Cardiac septum (tissue), 1 donor: ENCODE measurements around the gene TPH2. TPM values are rescaled to one million over a fixed set of nuclear protein-coding genes. Genes with fewer than 3 reads are reported as not detected.

Source experiments
- DNase-seq: peaks from one replicate; pipeline ENCODE4 v3.0.0-alpha.2; 2020; ENCODE audit warnings: low spot score
- intact Hi-C: fragments of 100-400 bp; cut with DNase I; formaldehyde crosslinking; loops from one replicate; pipeline ENCODE4 v1.14.0; 2022
- total RNA-seq: library from RNA; stranded (reverse); fragmentation: NEBNext Ultra II Directional; extraction: Animal tissue kit (Norgen Biotek cat#: 25700); gene quantifications from one replicate; pipeline ENCODE4 v1.2.1, GENCODE V29; 2021
- donor health status: DM: no; HTN: no; CAD: no.

TPH2 gene
- total RNA-seq, 1 donor from 2014 or later, result not detected

- DNase-seq, result no peak
- intact Hi-C loops, result no loop called here
These were observed 19.4 kb downstream of the TPH2 start for GRCh38 chr12:71958056-71958455.

DNA sequence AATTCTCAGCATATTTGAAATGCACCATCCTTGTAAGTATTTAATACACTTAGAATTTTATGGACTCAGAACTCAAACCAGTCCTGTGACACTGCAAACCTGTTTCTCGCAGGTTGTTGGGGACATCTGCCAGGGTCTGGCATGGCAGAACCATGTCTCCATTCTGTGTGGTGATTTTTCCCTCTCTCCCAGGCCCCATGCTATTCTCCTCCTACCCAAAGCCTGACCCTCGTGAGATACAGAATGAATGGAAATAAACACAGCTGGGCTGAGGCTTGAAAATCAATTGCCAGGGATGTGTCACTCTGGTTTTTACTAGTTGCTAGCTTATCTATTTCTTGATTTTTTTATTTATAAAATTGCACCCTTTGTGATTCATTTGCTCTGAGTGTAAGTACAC, 19.8 kb downstream of the TPH2 start:
- intact Hi-C loops, result no loop called here
- no peak for DNase-seq

DNA sequence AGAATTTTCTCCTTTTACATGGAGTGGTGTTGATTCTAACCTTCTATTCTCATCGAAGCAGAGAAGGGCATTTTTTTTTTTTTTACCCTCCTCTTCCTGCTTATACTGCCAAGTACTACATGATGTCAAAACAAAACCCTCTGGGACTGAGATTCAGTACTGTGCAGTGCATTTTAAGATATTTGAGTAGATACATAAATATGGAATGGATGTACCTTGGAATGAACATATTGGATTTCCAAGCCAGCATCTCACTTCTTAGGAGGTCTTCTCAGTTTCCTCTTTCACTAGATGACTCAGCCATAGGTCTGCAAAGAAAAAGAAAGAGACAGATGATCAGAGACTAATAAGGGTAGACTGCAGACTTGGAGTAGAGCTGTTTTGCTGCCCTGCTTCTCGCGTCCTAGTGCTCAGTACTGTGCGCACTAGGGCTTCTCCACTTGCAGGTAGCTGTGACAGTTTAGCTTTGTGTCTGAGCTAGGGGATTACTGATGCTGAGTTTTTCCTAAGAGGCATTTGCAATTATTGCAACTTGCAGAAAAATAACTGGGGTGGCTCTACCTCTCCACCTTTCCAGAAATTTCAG, 20.4 kb downstream of the TPH2 start:
- no peak for DNase-seq
- intact Hi-C loops, result no loop called here

DNA sequence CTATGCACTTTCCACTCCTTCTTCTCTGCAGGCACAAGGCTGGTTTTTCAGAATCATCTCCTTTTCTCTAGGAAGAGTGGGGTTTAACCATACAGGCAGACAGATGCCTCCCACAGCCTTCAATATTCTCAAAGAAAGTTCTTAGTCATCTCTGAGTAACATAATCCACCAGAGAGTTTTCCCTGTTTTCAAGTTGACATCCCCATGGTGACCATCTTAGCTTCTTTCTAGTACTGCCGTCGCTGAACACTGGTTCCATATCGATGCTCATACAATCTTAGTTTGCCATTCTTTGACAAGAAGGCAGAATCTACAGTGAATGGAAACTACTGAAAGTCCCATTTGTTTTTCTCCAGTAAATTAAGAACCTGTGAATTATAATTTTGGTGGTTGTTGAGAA, 28.6 kb downstream of the TPH2 start:
- no peak for DNase-seq

GRCh38 chr12:71969330-71969729, 30.7 kb downstream of the TPH2 start:
- no peak for DNase-seq
- intact Hi-C loops, result no loop called here

More for the DNA sequence above, 28.6 kb downstream of the TPH2 start:
- intact Hi-C loops, result no loop called here

GRCh38 chr12:71970031-71970430, 31.4 kb downstream of the TPH2 start:
- intact Hi-C loops, result no loop called here
- no peak for DNase-seq

DNA sequence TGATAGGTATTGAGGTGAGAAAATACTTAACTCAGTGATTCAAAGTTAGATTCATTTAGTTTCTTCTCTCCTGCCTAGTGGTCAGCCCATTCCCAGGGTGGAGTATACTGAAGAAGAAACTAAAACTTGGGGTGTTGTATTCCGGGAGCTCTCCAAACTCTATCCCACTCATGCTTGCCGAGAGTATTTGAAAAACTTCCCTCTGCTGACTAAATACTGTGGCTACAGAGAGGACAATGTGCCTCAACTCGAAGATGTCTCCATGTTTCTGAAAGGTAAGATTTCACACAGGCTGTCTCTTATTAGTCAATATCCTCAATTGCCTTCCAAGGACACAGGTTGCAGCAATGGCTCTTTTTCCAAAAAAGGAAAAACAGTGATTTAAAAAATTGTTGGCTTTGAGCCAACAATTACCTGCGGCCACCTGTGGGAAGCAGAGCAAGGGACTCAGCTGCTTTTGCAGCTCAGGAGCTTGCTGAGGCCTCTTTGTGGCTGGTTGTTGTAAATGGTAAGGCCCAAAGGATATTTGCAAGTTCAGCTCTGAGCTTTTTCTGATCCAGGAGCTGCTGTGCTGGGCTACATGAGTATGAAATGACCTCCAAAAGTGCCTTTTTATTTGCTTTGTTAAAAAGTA, 33.9 kb downstream of the TPH2 start:
- DNase-seq, result no peak
- intact Hi-C loops, result no loop called here

- intact Hi-C loops, result no loop called here
These were observed 35.0 kb downstream of the TPH2 start for GRCh38 chr12:71973687-71974086.

GRCh38 chr12:71980538-71980937, 41.9 kb downstream of the TPH2 start:
- intact Hi-C loops, result no loop called here
- no peak for DNase-seq

More at GRCh38 chr12:71973687-71974086, 35.0 kb downstream of the TPH2 start:
- DNase-seq, result no peak

- intact Hi-C loops, result no loop called here
- no peak for DNase-seq
These were observed 42.5 kb downstream of the TPH2 start for GRCh38 chr12:71981149-71981548.

- intact Hi-C loops, result no loop called here
- no peak for DNase-seq
These were observed 56.1 kb downstream of the TPH2 start for GRCh38 chr12:71994715-71995114.

DNA sequence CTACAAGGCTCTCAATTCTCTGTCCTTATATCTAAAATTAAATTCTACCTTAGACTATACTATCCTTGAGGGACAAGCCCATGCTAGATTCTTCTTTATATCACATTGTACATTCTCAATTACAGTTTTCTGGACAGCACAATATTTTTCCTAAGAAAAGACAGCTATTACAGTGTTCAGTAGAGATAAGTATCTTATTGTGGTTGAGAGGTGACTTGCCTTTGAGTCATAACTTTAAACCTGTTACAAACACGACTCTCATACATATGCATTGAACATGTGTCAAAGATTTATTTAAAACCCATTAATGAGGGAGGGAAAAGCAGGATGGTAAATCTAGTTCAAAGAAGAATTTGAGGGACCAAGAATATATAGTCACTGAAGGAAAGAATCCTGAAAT, 61.1 kb downstream of the TPH2 start:
- no peak for DNase-seq
- intact Hi-C loops, result no loop called here

GRCh38 chr12:72000969-72001648, 62.5 kb downstream of the TPH2 start:
- DNase-seq, result no peak
- intact Hi-C loops, result no loop called here

GRCh38 chr12:72006766-72007165, 68.1 kb downstream of the TPH2 start:
- intact Hi-C loops, result no loop called here
- DNase-seq, result no peak

GRCh38 chr12:72010356-72010755, 71.7 kb downstream of the TPH2 start:
- no peak for DNase-seq
- intact Hi-C loops, result no loop called here

DNA sequence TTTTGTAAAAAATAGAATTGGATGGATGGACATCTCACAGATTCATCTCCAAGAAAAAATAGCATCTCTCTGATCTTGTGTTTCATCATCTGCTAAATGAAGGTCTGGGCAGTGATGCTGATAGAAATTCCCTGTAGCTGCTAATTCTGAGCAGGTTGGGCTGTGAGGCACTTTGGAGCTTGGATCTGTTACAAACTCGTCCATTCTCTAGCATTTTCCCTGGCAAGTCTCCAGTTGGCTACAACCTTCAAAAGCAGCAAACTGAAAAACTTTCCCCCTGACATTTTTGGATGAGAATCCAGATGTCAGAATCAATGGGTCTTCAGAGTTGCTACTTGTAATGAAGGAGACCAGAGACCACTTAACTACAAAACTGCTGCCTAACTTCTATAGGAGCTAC, 72.7 kb downstream of the TPH2 start:
- intact Hi-C loops, result no loop called here
- DNase-seq, result no peak

DNA sequence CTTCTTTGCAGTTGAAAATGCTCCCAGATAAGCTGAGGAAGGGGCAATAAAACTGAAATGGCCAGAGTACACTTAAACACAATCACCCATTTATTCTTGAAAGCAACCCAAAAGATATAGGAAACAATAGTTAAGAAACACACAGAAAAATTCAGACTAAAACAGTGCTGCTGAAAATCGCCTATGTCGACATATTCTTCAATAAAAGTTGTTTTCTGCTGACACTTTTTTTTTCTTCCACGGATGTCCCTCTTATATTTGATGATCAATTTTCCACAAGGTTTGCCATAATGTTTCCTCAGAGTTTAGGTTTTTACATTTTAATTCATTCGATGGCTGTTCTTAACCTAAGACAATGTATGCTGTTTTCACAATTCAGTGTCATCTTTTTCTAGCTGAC, 74.2 kb downstream of the TPH2 start:
- intact Hi-C loops, result no loop called here

GRCh38 chr12:72015895-72016294, 77.2 kb downstream of the TPH2 start:
- no peak for DNase-seq
- intact Hi-C loops, result no loop called here

More for the DNA sequence above, 74.2 kb downstream of the TPH2 start:
- DNase-seq, result no peak

GRCh38 chr12:72017054-72017651, 78.5 kb downstream of the TPH2 start:
- no peak for DNase-seq
- intact Hi-C loops, result no loop called here

GRCh38 chr12:72018036-72018435, 79.4 kb downstream of the TPH2 start:
- intact Hi-C loops, result no loop called here
- no peak for DNase-seq

GRCh38 chr12:72024613-72025012, 86.0 kb downstream of the TPH2 start:
- DNase-seq, result no peak
- intact Hi-C loops, result no loop called here
